HEK293T (cell line): ENCODE measurements around the gene JMJD7.

Source experiments
- CTCF ChIA-PET: fragments of 350-600 bp; formaldehyde crosslinking; extraction: SDS; loops from one replicate; lab custom pipeline; 2021; ENCODE audit warnings: antibody characterized with exemption, inconsistent platforms; lab: Yijun Ruan, JAX
- POLR2A ChIA-PET: fragments of 350-600 bp; formaldehyde crosslinking; extraction: SDS; loops from one replicate; lab custom pipeline; 2020; ENCODE audit warnings: antibody characterized with exemption, inconsistent platforms; lab: Yijun Ruan, JAX
- DNase-seq: peaks from one replicate; pipeline ENCODE4 v3.0.0; 2012; ENCODE audit warnings: mixed read lengths; ENCODE audit errors: extremely low spot score
- ARNT ChIP-seq: fragments of 450-650 bp; IDR thresholded peaks from 2 replicates; pipeline ENCODE4 v1.6.1; 2017; ENCODE audit warnings: mild to moderate bottlenecking
- BHLHE40 ChIP-seq: fragments of 450-650 bp; IDR thresholded peaks from 2 replicates; pipeline ENCODE4 v1.6.1; 2016; ENCODE audit warnings: mild to moderate bottlenecking, moderate library complexity, borderline replicate concordance
- CTBP1 ChIP-seq: fragments of 450-650 bp; IDR thresholded peaks from 2 replicates; pipeline ENCODE4 v1.6.1; 2016; ENCODE audit warnings: borderline replicate concordance
- ELF4 ChIP-seq: fragments of 450-650 bp; IDR thresholded peaks from 2 replicates; pipeline ENCODE4 v1.6.1; 2017; ENCODE audit warnings: antibody characterized with exemption
- FOXA1 ChIP-seq: fragments of 450-650 bp; IDR thresholded peaks from 2 replicates; pipeline ENCODE4 v1.6.1; 2016; ENCODE audit warnings: mild to moderate bottlenecking
- FOXK2 ChIP-seq: fragments of 450-650 bp; IDR thresholded peaks from 2 replicates; pipeline ENCODE4 v1.6.1; 2016; ENCODE audit warnings: mild to moderate bottlenecking
- FOXM1 ChIP-seq: fragments of 450-650 bp; IDR thresholded peaks from 2 replicates; pipeline ENCODE4 v1.6.1; 2017; ENCODE audit warnings: mild to moderate bottlenecking, borderline replicate concordance
- HDGF ChIP-seq: fragments of 450-650 bp; IDR thresholded peaks from 2 replicates; pipeline ENCODE4 v1.6.1; 2017; ENCODE audit warnings: antibody characterized with exemption, borderline replicate concordance
- L3MBTL2 ChIP-seq: fragments of 450-650 bp; conservative IDR thresholded peaks from 2 replicates; pipeline ENCODE4 v1.6.1; 2016; ENCODE audit warnings: mild to moderate bottlenecking
- LEF1 ChIP-seq: fragments of 450-650 bp; IDR thresholded peaks from 2 replicates; pipeline ENCODE4 v1.6.1; 2017; ENCODE audit warnings: mild to moderate bottlenecking, borderline replicate concordance
- NFRKB ChIP-seq: fragments of 450-650 bp; IDR thresholded peaks from 2 replicates; pipeline ENCODE4 v1.6.1; 2016; ENCODE audit warnings: mild to moderate bottlenecking, moderate library complexity
- SP1 ChIP-seq: fragments of 450-650 bp; IDR thresholded peaks from 2 replicates; pipeline ENCODE4 v1.6.1; 2017
- SUZ12 ChIP-seq: fragments of 450-650 bp; IDR thresholded peaks from 2 replicates; pipeline ENCODE4 v1.6.1; 2016; ENCODE audit warnings: mild to moderate bottlenecking
- TARDBP ChIP-seq: fragments of 450-650 bp; IDR thresholded peaks from 2 replicates; pipeline ENCODE4 v1.6.1; 2016
- TF ChIP-seq, protein P1 (sequence below): fragments of 450-650 bp; IDR thresholded peaks from 2 replicates; pipeline ENCODE4 v1.6.1; 2016

JMJD7 gene

DNA sequence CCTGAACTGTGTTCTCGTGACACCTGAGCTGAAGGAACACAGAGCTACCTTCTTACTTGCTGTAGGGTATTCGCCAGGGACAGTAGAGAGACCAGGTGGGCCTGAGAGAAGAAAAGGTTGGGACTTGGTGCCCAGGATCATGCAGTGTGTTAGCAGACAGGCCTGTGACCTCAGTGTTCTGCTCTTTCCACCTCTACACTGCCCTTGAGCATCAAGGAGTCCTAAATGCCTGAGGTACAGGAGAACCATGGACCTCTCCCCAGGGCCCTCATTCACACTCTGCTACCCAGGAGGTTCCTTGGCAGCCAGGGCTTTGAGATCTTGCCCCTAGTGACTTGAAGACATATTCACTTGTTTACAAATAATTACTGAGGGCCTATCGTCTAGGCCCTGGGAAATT is 22.2 kb upstream of the JMJD7 start:
- ChIA-PET CTCF (no interaction called here), POLR2A (interaction anchor here (1.0 kb wide), 1 partner anchor 13 kb away, joined by 3 read pairs; no protein-coding TSS in a partner anchor)
- TF ChIP-seq BHLHE40 (no peak), HDGF (no peak), FOXM1 (no peak)
- no peak for DNase-seq

DNA sequence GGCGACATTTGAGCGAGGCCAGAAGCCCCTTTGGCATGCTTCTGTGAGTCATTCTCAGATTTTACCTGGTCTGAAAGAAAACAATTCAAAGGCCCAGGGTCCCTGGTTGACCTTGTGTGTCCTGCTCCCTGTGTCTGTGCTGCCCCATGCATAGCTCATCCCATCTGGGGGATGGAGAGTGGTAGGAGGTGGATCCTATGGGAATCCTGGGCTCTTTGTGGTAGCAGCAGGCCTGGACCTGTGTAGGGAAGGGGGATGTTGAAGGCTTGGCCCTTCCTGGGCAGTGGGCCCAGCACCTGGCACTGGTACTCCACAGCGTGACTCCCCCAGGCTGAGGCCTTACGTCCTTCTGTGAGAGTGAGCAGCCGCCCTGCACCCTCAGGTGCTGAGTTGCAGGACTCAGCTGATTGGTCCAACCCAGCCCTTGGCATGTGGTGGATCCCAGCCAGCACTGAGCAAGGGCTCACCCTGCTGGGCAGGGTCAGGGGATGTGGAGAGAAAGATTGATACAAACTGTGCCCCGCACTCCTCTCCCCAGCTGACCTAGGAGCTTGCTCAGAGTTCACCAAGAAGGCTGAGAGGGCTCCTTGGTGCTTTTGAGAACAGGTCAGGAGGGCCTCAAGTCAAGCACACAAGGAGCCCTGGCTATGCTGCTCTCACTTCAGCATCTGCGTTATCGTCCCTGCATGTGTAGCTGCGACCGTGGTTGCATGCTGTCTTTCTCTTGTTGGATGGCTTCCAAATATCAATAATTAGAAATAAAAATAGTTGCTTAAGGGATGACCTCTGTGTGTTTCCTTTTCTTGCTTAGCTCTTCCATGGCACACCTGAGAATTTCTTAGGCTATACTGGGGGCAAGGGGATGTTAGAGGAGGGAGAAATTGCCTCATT is 21.4 kb upstream of the JMJD7 start:
- CTCF ChIA-PET = interaction anchor here (1.0 kb wide), 1 partner anchor 34 kb away, joined by 3 read pairs; no protein-coding TSS in a partner anchor
- DNase-seq = no peak
- TF ChIP-seq ARNT = no peak
- POLR2A ChIA-PET = interaction anchor here (1.0 kb wide), 1 partner anchor 13 kb away, joined by 3 read pairs; no protein-coding TSS in a partner anchor

DNA sequence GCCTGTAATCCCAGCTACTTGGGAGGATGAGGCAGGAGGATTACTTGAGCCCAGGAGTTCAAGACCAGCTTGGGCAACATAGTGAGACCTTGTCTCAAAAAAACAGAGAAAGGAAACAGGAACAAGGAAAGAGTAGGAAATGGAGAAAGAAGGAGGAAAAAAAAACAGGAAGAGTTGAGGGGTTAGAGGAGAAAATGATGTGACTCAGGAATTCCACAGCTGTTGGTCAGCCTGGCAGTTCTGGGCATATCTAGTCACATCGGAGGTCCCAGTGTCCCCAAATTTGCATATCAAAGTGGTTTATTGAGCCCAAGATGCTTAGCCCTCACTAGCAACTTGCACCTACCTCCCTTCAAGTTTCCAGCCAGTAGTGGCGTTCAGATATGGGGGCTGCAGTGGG is 18.8 kb upstream of the JMJD7 start:
- POLR2A ChIA-PET = no interaction called here
- TF ChIP-seq FOXA1 (no peak), ARNT (no peak), FOXK2 (no peak), CTBP1 (no peak), SP1 (no peak), HDGF (no peak), BHLHE40 (no peak), LEF1 (no peak), TARDBP (no peak), ELF4 (no peak)
- TF ChIP-seq, protein P1, sequence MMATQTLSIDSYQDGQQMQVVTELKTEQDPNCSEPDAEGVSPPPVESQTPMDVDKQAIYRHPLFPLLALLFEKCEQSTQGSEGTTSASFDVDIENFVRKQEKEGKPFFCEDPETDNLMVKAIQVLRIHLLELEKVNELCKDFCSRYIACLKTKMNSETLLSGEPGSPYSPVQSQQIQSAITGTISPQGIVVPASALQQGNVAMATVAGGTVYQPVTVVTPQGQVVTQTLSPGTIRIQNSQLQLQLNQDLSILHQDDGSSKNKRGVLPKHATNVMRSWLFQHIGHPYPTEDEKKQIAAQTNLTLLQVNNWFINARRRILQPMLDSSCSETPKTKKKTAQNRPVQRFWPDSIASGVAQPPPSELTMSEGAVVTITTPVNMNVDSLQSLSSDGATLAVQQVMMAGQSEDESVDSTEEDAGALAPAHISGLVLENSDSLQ = no peak

DNA sequence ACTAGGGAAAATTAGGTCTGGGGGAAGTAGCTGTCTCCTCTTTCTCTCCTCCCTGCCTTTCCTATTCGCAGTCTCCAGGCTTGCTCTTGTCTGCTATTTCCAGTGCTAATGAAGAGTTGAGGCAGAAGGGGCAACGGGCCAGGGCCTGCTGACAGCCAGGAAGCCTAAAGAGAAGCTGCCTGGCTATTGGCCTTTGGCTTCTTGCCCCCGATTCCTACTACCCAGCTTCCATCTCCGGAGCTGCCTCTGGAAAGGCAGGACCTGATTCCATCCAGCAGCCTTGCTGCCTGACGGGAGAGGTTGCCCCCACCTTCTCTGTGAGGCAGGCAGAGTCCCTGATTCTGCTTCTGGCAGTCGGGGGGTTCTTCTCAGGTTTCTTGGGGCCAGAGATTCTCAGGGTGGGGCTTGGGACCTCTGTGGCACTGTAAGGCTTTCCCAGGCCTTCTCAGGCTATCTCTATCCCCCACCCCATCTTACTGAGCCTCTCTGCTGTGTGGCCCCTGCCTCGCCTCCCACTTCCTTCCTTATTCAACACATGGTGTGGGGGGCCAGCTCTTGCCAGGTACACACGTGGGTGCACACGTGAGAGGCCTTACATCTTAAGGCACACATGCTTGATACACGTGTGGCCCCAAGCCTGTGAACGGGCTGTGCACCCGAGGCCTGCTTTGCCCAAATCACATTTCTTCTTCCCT is 18.2 kb upstream of the JMJD7 start:
- ChIA-PET CTCF (interaction anchor here (0.6 to 4.0 kb wide), 3 partner anchors 12 to 95 kb away, joined by 5 to 51 read pairs (median 6); partner anchors contain the start of gene MAPKBP1), POLR2A (interaction anchor here (0.7 kb wide), 1 partner anchor 36 kb away, joined by 3 read pairs; no protein-coding TSS in a partner anchor)
- TF ChIP-seq TARDBP = no peak
- TF ChIP-seq, protein P1 = no peak
- TF ChIP-seq NFRKB = no peak
- no peak for DNase-seq

More for the DNA sequence above, 18.8 kb upstream of the JMJD7 start:
- no peak for DNase-seq
- CTCF ChIA-PET = interaction anchor here (0.6 kb wide), 1 partner anchor 96 kb away, joined by 6 read pairs; no protein-coding TSS in a partner anchor

DNA sequence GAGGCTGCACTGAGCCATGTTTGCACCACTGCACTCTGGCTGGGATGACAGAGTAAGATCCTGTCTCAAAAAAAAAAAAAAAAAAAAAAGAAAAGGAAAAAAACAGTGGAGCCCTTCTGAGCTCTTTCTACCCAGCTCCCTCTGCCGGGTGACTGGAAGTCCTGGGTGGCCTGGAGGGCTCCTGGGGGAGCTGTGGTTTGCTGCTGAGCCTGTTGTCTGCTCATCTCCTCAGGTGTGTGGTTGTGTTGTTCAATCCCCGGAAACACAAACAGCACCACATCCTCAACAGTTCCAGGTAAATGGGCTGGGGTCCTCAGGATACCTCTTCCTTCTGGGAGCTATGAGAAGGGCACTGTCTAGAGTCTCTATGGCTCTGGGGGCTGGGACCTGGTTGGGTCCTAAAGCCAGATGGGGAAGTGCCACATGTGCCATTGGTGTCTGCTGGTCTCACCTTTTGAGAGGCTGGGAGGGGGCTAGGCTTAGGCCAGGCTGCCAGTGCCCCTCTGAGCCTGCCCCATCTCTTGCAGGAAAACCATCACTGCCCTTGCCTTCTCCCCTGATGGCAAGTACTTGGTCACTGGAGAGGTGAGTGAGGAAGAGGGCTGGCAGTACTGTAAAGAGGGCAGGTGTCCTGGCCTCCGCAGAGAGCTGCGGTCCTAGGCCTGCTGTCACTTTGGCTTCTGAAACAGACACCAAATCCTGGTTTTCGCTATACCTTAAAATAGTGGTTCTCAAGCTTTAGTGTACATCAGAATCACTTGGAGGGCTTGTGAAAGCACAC is 17.1 kb upstream of the JMJD7 start:
- DNase-seq = no peak
- CTCF ChIA-PET = interaction anchor here (0.6 to 4.0 kb wide), 5 partner anchors 13 to 409 kb away, joined by 3 to 51 read pairs (median 5); partner anchors contain the start of gene MAPKBP1
- POLR2A ChIA-PET = interaction anchor here (0.7 to 1.6 kb wide), 2 partner anchors 38 kb away, joined by 3 to 5 read pairs; no protein-coding TSS in a partner anchor
- TF ChIP-seq SUZ12 = no peak
- TF ChIP-seq SP1 = no peak
- TF ChIP-seq FOXM1 = no peak
- no peak for TF ChIP-seq L3MBTL2
- TF ChIP-seq FOXA1 = no peak
- TF ChIP-seq, protein P1 = no peak

DNA sequence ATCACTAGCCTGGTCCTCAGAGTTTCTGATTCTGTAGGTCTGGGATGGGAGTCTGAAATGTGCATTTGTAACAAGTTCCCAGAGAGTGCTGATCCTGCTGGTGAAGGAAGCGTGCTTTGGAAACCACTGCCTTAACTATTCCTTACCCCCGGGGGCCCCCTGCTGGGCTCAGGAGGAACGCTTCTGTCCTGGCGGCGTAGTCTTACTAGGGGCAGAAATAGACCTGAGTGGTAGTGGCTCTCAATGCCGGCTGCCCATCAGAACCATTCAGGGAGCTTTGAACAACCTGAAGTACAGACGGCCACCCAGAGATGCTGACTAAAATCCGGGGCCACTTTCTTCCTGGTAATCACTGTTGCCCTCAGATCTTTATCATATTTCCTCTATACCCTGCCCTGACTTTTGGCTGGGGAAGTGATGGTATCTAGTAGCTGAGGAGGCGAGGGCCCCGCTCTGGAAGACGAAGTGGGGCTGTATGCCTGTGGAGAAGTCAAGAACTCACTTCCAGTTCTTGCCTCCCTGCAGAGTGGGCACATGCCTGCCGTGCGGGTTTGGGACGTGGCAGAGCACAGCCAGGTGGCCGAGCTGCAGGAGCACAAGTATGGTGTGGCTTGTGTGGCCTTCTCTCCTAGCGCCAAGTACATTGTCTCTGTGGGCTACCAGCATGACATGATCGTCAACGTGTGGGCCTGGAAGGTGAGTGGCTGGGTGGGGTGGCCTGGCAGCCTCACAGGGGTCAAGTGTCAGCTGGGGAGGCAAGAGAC is 16.3 kb upstream of the JMJD7 start:
- peak; percentile 74 for DNase-seq
- ChIA-PET CTCF (interaction anchor here (0.6 to 4.0 kb wide), 7 partner anchors 23 to 410 kb away, joined by 3 to 51 read pairs (median 4); partner anchors contain the start of gene MAPKBP1), POLR2A (interaction anchor here (1.6 kb wide), 1 partner anchor 39 kb away, joined by 5 read pairs; no protein-coding TSS in a partner anchor)
- TF ChIP-seq FOXK2 (no peak), FOXM1 (no peak)
